ENCODE measurements around the gene CFHR1.

CFHR1 gene

GRCh38 chr1:196877964-196878363 is 58.4 kb downstream of the CFHR1 start:
- peak; percentile 54 for DNase-seq (ENCODE audit: low spot score)

Data from HuH-7 (cell line).